Measurements from ENCODE around the gene EXOC2.

- no peak for TF ChIP-seq POLR2A (IDR thresholded peaks at IDR 0.05; ENCODE audit: low read depth, low read length)
- TF ChIP-seq SMAD1 (IDR thresholded peaks at IDR 0.05; ENCODE audit: low read depth, partially characterized antibody), result no peak
- TF ChIP-seq CEBPB (IDR thresholded peaks at IDR 0.05; ENCODE audit: borderline replicate concordance in 1 of 2, low read depth in 2 of 2, low read length in 2 of 2), result no peak
- TF ChIP-seq BACH1 (IDR thresholded peaks at IDR 0.05; ENCODE audit: borderline replicate concordance), result no peak
- TF ChIP-seq HCFC1 (IDR thresholded peaks at IDR 0.05; ENCODE audit: low read length), result no peak
- TF ChIP-seq ZBTB40 (IDR thresholded peaks at IDR 0.05; ENCODE audit: borderline replicate concordance), result no peak
- no peak for TF ChIP-seq POLR2AphosphoS5 (IDR thresholded peaks at IDR 0.05; ENCODE audit: low read length)
- no peak for TF ChIP-seq CTCF (IDR thresholded peaks at IDR 0.05 in 2 of 3, conservative IDR thresholded peaks at IDR 0.05 in 1 of 3; ENCODE audit: control insufficient read depth in 2 of 3, extremely low read depth in 1 of 3, insufficient read depth in 1 of 3, low read depth in 3 of 3, low read length in 3 of 3)
- no peak for TF ChIP-seq JUND (IDR thresholded peaks at IDR 0.05; ENCODE audit: low read depth, low read length)
- TF ChIP-seq CHD4 (IDR thresholded peaks at IDR 0.05), result no peak
- TF ChIP-seq MAX (IDR thresholded peaks at IDR 0.05; ENCODE audit: low read depth, low read length), result no peak
- TF ChIP-seq SMC3 (IDR thresholded peaks at IDR 0.05; ENCODE audit: borderline replicate concordance, low read length), result no peak
Measured at GRCh38 chr6:718345-718744, 25.4 kb upstream of the EXOC2 start.
